NCI-H1105 treated with DMSO at 0.1 percent for 48 hours (cell line): Measurements from ENCODE around the gene GID4.

Experiments
- DNase-seq: peaks from one replicate; lab custom pipeline; 2025; lab: John Stamatoyannopoulos, UW

The GID4 gene

GRCh38 chr17:18044609-18045008 lies 5.4 kb downstream of the GID4 start:
- no peak for DNase-seq

GRCh38 chr17:18045691-18046350 lies 6.6 kb downstream of the GID4 start:
- DNase-seq, result no peak

GRCh38 chr17:18055597-18055996 lies 16.4 kb downstream of the GID4 start:
- no peak for DNase-seq

GRCh38 chr17:18056214-18056613 lies 17.0 kb downstream of the GID4 start:
- DNase-seq, result no peak

- DNase-seq, result no peak
These were observed 20.1 kb downstream of the GID4 start for GRCh38 chr17:18059283-18059682.

GRCh38 chr17:18064053-18064452 lies 24.8 kb downstream of the GID4 start:
- no peak for DNase-seq

GRCh38 chr17:18065546-18065945 lies 26.3 kb downstream of the GID4 start:
- DNase-seq, result no peak

- no peak for DNase-seq
These were observed 27.7 kb downstream of the GID4 start for GRCh38 chr17:18066866-18067265.

GRCh38 chr17:18069101-18069500 lies 29.9 kb downstream of the GID4 start:
- no peak for DNase-seq

- no peak for DNase-seq
These were observed 31.7 kb downstream of the GID4 start for GRCh38 chr17:18070861-18071340.

- DNase-seq, result no peak
These were observed 32.5 kb downstream of the GID4 start for GRCh38 chr17:18071751-18072150.

- DNase-seq, result no peak
These were observed 35.5 kb downstream of the GID4 start for GRCh38 chr17:18074566-18075272.

GRCh38 chr17:18076936-18077335 lies 37.7 kb downstream of the GID4 start:
- no peak for DNase-seq

GRCh38 chr17:18079543-18079942 lies 40.3 kb downstream of the GID4 start:
- DNase-seq, result no peak

- DNase-seq, result no peak
These were observed 45.0 kb downstream of the GID4 start for GRCh38 chr17:18084256-18084655.

GRCh38 chr17:18087610-18088491 lies 48.6 kb downstream of the GID4 start, which contains the start of gene DRG2:
DRG2 (plus strand) TSS chr17:18087948; CDS start chr17:18088024, 76 bp downstream.
- no peak for DNase-seq

- DNase-seq, result no peak
These were observed 50.4 kb downstream of the GID4 start for GRCh38 chr17:18089613-18090012.

- no peak for DNase-seq
These were observed 54.6 kb downstream of the GID4 start for GRCh38 chr17:18093616-18094408.

GRCh38 chr17:18094409-18094807 lies 55.2 kb downstream of the GID4 start:
- no peak for DNase-seq

GRCh38 chr17:18099516-18099915 lies 60.3 kb downstream of the GID4 start:
- DNase-seq, result no peak

GRCh38 chr17:18100616-18101015 lies 61.4 kb downstream of the GID4 start:
- no peak for DNase-seq

- no peak for DNase-seq
These were observed 62.6 kb downstream of the GID4 start for GRCh38 chr17:18101828-18102227.
